ENCODE measurements around the gene KIF9.

GRCh38 chr3:47266709-47267489 is 15.7 kb downstream of the KIF9 start:
- TF ChIP-seq CSDC2 (CRISPR knock-in tag; IDR thresholded peaks at IDR 0.05): no peak
- TF ChIP-seq TOX (CRISPR knock-in tag; IDR thresholded peaks at IDR 0.05; ENCODE audit: borderline replicate concordance): no peak
- no peak for TF ChIP-seq ZFP30 (CRISPR knock-in tag; IDR thresholded peaks at IDR 0.05)
- no peak for TF ChIP-seq ISL1 (CRISPR knock-in tag; IDR thresholded peaks at IDR 0.05)
- no peak for TF ChIP-seq ARNTL (CRISPR knock-in tag; IDR thresholded peaks at IDR 0.05; ENCODE audit: borderline replicate concordance, low read depth)
- TF ChIP-seq ZNF565 (CRISPR knock-in tag; conservative IDR thresholded peaks at IDR 0.05; ENCODE audit: low read depth): no peak
- TF ChIP-seq RARB (CRISPR knock-in tag; IDR thresholded peaks at IDR 0.05): no peak
- no peak for TF ChIP-seq ESRRG (CRISPR knock-in tag; IDR thresholded peaks at IDR 0.05)
- no peak for TF ChIP-seq CREB5 (CRISPR knock-in tag; IDR thresholded peaks at IDR 0.05; ENCODE audit: low read depth)
- TF ChIP-seq CSRNP3 (CRISPR knock-in tag; IDR thresholded peaks at IDR 0.05): no peak
